Activated CD8-positive, alpha-beta T cell treated with anti-CD3 and anti-CD28 coated beads for 36 hours (primary cell): Measurements from ENCODE around the gene SPSB2. TPM values are rescaled to one million over a fixed set of nuclear protein-coding genes. Genes with fewer than 3 reads are reported as not detected.
"Not testable (repeated sequence)": the region's sequence is repeated elsewhere in the genome, so short reads cannot be mapped to it uniquely, and the experiment has no call there.

Source experiments
- ATAC-seq: fragments of 200-7000 bp; cut with Tn5 transposase; one replicate; pipeline ENCODE4 v1.10.0; 2021; ENCODE audit warnings: mild to moderate bottlenecking, moderate library complexity
- CTCF ChIA-PET: fragments of 350-600 bp; sonication (Branson Sonifier 250); formaldehyde crosslinking; loops from one replicate; lab custom pipeline; 2021; ENCODE audit warnings: antibody characterized with exemption; lab: Charles Lee
- POLR2A ChIA-PET: fragments of 350-600 bp; sonication (Branson Sonifier 250); formaldehyde crosslinking; loops from one replicate; lab custom pipeline; 2021; ENCODE audit warnings: antibody characterized with exemption; lab: Charles Lee
- DNase-seq: peaks from one replicate; pipeline ENCODE4 v3.0.0-alpha.2; 2020
- H3K27ac Mint-ChIP-seq: one replicate; pipeline ENCODE4 v1.8.0; 2021; ENCODE audit warnings: mild to moderate bottlenecking, mixed read lengths
- H3K27me3 Mint-ChIP-seq: one replicate; pipeline ENCODE4 v1.8.0; 2021; ENCODE audit warnings: mixed read lengths
- H3K36me3 Mint-ChIP-seq: one replicate; pipeline ENCODE4 v1.8.0; 2021; ENCODE audit warnings: low read depth, mixed read lengths
- H3K4me1 Mint-ChIP-seq: one replicate; pipeline ENCODE4 v1.8.0; 2021; ENCODE audit warnings: low read depth, mixed read lengths
- H3K4me3 Mint-ChIP-seq: one replicate; pipeline ENCODE4 v1.8.0; 2021; ENCODE audit warnings: mild to moderate bottlenecking, moderate library complexity, mixed read lengths
- H3K9me3 Mint-ChIP-seq: one replicate; pipeline ENCODE4 v1.8.0; 2021; ENCODE audit warnings: mixed read lengths
- intact Hi-C: fragments of 100-400 bp; cut with micrococcal nuclease; formaldehyde crosslinking; loops from one replicate; pipeline ENCODE4 v1.10.0; 2022
- total RNA-seq, 2 experiments: library from RNA; stranded (reverse); gene quantifications; one replicate each; pipeline ENCODE4 v1.2.3, GENCODE V29; 2021
- TF ChIP-seq, protein P1 (sequence below): fragments of 200-600 bp; IDR thresholded peaks from one replicate; pipeline ENCODE4 v1.8.0; 2022; ENCODE audit warnings: antibody characterized with exemption, mild to moderate bottlenecking

SPSB2 gene
- total RNA-seq, 2 experiments from 2014 or later: 2.2 to 2.6 TPM

DNA sequence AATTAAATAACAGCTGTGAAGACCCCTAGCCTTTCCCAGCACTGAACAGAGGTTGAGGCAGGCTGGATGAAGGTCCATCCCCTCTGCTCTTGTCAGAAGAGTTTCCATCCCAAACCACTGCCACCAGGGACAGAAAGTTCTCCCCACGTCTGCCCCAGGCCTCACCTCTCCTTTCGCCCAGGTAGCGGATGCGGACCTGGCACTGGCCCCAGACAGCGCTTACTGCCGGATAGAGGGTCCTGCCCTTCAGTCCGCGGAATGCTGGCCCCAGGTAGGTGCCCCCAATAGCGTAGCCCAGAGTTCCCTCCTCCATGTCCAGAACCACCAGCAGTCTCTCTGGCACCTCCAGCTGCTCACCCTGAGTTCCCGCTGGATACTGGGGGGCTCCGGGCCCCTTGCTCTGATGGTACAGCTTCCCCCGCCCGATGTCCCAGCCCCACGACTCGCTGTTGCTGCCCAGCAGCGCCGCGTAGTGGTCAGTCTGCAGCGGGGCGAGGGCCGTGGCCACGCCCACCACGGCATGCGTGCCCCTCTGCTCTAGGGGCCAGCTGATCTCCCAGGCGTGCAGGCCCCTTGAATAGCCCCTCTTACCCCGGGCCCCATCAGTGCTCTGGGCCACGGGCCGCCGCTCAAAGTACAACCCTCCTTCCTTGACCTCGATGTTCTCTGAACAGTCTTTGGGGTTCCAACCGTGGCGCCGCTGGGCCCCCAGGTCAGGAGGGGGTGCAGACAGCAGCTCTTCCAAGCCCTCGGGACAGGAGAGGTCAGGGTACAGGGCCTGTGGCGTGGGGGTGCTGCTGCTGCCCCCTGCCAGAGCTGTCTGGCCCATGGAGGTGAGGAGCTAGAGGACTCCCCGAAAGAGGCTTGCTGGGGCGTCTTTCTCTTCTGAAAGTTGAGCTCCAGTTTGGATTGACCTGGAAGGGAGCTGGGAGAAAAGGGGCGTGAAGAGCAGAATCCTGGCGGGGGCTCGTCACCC lies 742 bp downstream of the SPSB2 start:
- ChIA-PET CTCF (interaction anchor here (0.7 to 9.5 kb wide), 54 partner anchors 7 to 429 kb away, joined by 3 to 124 read pairs (median 4); partner anchors contain the start of genes ATN1, C12orf57, CDCA3 and COPS7A), POLR2A (interaction anchor here (0.5 to 13.0 kb wide), 34 partner anchors 9 to 429 kb away, joined by 3 to 218 read pairs (median 4); partner anchors contain the start of genes C12orf57, C1RL, CDCA3 and COPS7A)
- Mint-ChIP-seq H3K9me3 (no peaks in the 10 kb centered on the region), H3K27ac (peak overlapping the region; percentile 89), H3K36me3 (peaks cover 68% of the 10 kb centered on the region), H3K4me3 (peak overlapping the region; percentile 91), H3K27me3 (no peaks in the 10 kb centered on the region), H3K4me1 (peaks cover 45% of the 10 kb centered on the region)
- TF ChIP-seq, protein P1, sequence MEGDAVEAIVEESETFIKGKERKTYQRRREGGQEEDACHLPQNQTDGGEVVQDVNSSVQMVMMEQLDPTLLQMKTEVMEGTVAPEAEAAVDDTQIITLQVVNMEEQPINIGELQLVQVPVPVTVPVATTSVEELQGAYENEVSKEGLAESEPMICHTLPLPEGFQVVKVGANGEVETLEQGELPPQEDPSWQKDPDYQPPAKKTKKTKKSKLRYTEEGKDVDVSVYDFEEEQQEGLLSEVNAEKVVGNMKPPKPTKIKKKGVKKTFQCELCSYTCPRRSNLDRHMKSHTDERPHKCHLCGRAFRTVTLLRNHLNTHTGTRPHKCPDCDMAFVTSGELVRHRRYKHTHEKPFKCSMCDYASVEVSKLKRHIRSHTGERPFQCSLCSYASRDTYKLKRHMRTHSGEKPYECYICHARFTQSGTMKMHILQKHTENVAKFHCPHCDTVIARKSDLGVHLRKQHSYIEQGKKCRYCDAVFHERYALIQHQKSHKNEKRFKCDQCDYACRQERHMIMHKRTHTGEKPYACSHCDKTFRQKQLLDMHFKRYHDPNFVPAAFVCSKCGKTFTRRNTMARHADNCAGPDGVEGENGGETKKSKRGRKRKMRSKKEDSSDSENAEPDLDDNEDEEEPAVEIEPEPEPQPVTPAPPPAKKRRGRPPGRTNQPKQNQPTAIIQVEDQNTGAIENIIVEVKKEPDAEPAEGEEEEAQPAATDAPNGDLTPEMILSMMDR: peak; percentile 87
- DNase-seq: peak; percentile 88
- intact Hi-C loops: no loop called here
- peak; percentile 35 for ATAC-seq

DNA sequence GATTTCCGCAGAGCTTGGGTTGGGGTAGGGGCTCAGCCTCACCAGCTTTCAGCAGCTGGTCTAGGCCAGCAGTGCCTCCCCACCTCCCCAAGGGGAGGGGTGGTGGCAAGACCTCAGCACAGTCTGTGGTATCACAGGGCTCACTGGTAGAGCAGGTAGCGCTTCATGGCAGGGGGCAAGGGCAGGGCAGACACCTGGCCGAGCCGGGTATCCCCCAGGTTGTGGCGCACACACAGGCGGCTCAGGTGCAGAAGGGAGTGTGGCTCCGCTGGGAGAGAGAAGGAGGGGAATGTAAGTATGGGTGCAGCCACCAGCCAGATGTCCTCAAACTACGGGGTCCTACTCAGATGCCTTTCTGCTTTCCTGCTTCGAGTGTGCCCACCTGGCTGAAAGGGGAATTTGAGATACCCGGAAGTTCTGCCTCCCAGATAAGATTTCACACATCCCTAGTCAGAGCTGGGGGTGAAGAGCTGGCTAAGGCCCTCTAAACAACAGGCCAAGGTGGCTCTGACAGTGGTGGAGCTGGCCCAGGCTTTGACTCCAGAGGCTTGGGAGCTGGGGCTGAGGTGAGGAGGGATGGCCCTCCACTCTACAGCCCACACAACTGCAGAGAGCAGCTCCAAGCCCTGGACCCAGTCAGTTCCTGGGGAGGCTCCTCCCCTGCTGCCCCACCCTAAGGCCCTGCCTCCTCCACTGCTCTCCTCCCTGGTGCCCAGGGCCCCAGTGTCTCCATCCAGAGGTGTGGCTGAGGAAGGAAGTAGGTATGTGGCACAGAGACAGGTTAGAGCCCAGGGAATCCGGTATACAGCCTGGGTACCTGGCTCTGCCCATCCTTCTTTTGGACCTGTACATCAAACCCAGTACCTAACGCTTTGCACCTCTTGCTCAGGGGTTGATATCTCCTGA lies 1.8 kb downstream of the SPSB2 start:
- peak; percentile 21 for ATAC-seq
- no peaks in the 10 kb centered on the region for H3K9me3 Mint-ChIP-seq
- POLR2A ChIA-PET: interaction anchor here (0.6 to 13.0 kb wide), 20 partner anchors 11 to 118 kb away, joined by 3 to 218 read pairs (median 5); partner anchors contain the start of genes C12orf57, CDCA3, LRRC23 and MLF2

DNA sequence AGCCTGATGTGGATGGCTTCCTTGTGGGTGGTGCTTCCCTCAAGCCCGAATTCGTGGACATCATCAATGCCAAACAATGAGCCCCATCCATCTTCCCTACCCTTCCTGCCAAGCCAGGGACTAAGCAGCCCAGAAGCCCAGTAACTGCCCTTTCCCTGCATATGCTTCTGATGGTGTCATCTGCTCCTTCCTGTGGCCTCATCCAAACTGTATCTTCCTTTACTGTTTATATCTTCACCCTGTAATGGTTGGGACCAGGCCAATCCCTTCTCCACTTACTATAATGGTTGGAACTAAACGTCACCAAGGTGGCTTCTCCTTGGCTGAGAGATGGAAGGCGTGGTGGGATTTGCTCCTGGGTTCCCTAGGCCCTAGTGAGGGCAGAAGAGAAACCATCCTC lies 2.8 kb downstream of the SPSB2 start:
- H3K27me3 Mint-ChIP-seq, DNase-seq, ATAC-seq, H3K9me3 Mint-ChIP-seq, intact Hi-C loops: not testable (repeated sequence)
- peak overlapping the region; percentile 91 for H3K4me3 Mint-ChIP-seq
- ChIA-PET CTCF (interaction anchor here (1.0 to 9.5 kb wide), 15 partner anchors 9 to 239 kb away, joined by 3 to 124 read pairs (median 4); partner anchors contain the start of genes C1RL, CDCA3, ENO2 and MLF2), POLR2A (interaction anchor here (0.5 to 13.0 kb wide), 8 partner anchors 11 to 1215 kb away, joined by 3 to 218 read pairs (median 8); partner anchors contain the start of genes C12orf57, CDCA3, MLF2 and RNU7-1)
- peaks cover 63% of the 10 kb centered on the region for H3K4me1 Mint-ChIP-seq
- peaks cover 69% of the 10 kb centered on the region for H3K36me3 Mint-ChIP-seq
- peak overlapping the region; percentile 89 for H3K27ac Mint-ChIP-seq

More for the DNA sequence above, 1.8 kb downstream of the SPSB2 start:
- Mint-ChIP-seq H3K27ac (peak overlapping the region; percentile 89), H3K4me3 (peak overlapping the region; percentile 91), H3K27me3 (no peaks in the 10 kb centered on the region), H3K4me1 (peaks cover 53% of the 10 kb centered on the region), H3K36me3 (peaks cover 67% of the 10 kb centered on the region)
- CTCF ChIA-PET: interaction anchor here (0.6 to 9.5 kb wide), 20 partner anchors 10 to 241 kb away, joined by 3 to 124 read pairs (median 7); partner anchors contain the start of genes C12orf57, CDCA3, LPAR5 and MLF2
- intact Hi-C loops: no loop called here
- DNase-seq: peak; percentile 66
- TF ChIP-seq, protein P1: no peak

DNA sequence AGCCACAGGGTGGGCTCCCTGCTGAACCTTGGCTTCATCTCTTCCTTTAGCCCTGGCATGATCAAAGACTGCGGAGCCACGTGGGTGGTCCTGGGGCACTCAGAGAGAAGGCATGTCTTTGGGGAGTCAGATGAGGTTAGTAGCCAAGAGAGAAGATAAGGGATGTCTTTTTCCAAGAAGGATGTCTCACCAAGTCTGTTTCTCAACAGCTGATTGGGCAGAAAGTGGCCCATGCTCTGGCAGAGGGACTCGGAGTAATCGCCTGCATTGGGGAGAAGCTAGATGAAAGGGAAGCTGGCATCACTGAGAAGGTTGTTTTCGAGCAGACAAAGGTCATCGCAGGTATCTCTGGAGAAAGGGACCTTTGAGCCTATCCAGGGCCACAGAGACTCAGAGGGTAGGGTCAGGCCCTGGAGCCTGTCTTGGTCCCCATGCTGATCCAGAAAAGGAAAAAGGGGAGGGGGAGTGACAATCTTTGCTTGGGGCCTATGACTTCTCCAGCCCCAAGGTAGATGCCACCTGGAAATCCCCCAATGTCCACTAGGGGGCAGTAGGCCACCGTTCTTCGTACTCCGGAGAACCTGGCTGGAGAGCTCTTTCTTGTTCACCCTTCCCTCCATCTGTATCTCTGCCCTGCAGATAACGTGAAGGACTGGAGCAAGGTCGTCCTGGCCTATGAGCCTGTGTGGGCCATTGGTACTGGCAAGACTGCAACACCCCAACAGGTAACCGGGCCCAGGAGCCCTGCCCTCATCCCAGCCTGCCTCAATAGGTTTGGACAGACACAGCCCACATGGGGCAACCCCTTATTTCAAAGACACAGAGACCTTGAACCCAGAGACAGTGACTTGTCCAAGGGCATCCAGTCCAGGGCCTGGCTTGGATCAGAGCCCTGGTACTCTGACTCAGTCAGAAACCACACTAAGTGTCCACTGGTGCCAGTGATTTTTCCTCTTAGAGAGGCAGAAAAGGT lies 3.8 kb downstream of the SPSB2 start:
- intact Hi-C loops: no loop called here
- Mint-ChIP-seq H3K27ac (peak overlapping the region; percentile 97), H3K4me3 (peak overlapping the region; percentile 91), H3K36me3 (peaks cover 71% of the 10 kb centered on the region), H3K4me1 (peaks cover 59% of the 10 kb centered on the region), H3K27me3 (no peaks in the 10 kb centered on the region), H3K9me3 (no peaks in the 10 kb centered on the region)
- peak; percentile 91 for DNase-seq
- POLR2A ChIA-PET: interaction anchor here (1.1 to 13.0 kb wide), 10 partner anchors 10 to 95 kb away, joined by 3 to 218 read pairs (median 6); partner anchors contain the start of genes C12orf57, CDCA3, RNU7-1 and USP5
- TF ChIP-seq, protein P1: peak; percentile 78
- CTCF ChIA-PET: interaction anchor here (0.6 to 9.5 kb wide), 34 partner anchors 8 to 243 kb away, joined by 3 to 124 read pairs (median 4); partner anchors contain the start of genes C1RL, CDCA3, COPS7A and ENO2
- ATAC-seq: no peak
